Esophagus squamous epithelium (tissue), 5 donors: Measurements from ENCODE around the gene NPDC1. TPM values are rescaled to one million over a fixed set of nuclear protein-coding genes. Genes with fewer than 3 reads are reported as not detected.

ENCODE experiments used
- DNase-seq: peaks from one replicate; lab custom pipeline; 2025; lab: John Stamatoyannopoulos, UW
- H3K27ac ChIP-seq, 4 donors: fragments of 200-600 bp; sonication (generic); one replicate each; pipeline ENCODE4 v1.5.1; 2016 to 2019; ENCODE audit warnings: mild to moderate bottlenecking in 1 of 4
- H3K27me3 ChIP-seq, 4 donors: fragments of 200-600 bp; sonication (generic); 1 replicate in 3 of 4; 2 replicates in 1 of 4; pipeline versions ENCODE4 v1.5.1 to v1.6.0; 2017 to 2021; ENCODE audit warnings: antibody characterized with exemption in 1 of 4
- H3K36me3 ChIP-seq, 3 donors: fragments of 200-600 bp; sonication (generic); one replicate each; pipeline ENCODE4 v1.5.1; 2016 to 2019
- H3K4me1 ChIP-seq, 3 donors: fragments of 200-600 bp; sonication (generic); one replicate each; pipeline ENCODE4 v1.5.1; 2017 to 2019
- H3K4me3 ChIP-seq, 4 donors: fragments of 200-600 bp; sonication (generic); 1 replicate in 3 of 4; 2 replicates in 1 of 4; pipeline ENCODE4 v1.5.1; 2016 to 2019; ENCODE audit warnings: mild to moderate bottlenecking in 2 of 4, moderate library complexity in 1 of 4
- H3K9me3 ChIP-seq, 3 donors: fragments of 200-600 bp; sonication (generic); one replicate each; pipeline ENCODE4 v1.5.1; 2016 to 2019
- POLR2A ChIP-seq, 4 donors: fragments of 450-650 bp; IDR thresholded peaks; one replicate each; pipeline ENCODE4 v1.6.1; 2017; ENCODE audit warnings: antibody characterized with exemption in 4 of 4, mild to moderate bottlenecking in 4 of 4, moderate library complexity in 3 of 4
- WGBS, 2 donors: methylation state at CpG; one replicate each; pipeline ENCODE4 v1.1.5; 2018; 5-methylcytosine and 5-hydroxymethylcytosine counted together
- intact Hi-C: fragments of 100-400 bp; cut with DNase I; formaldehyde crosslinking; loops from one replicate; pipeline ENCODE4 v1.15.0; 2022
- total RNA-seq, 4 donors: library from RNA; depleted of rRNA; stranded (reverse); fragments of >200 nt; gene quantifications; one replicate each; pipeline ENCODE4 v1.1.0, GENCODE V29; 2016
- TF ChIP-seq, protein P1 (sequence below), 6 experiments: fragments of 450-650 bp in 4 of 6; fragments of 200-600 bp in 2 of 6; sonication (generic) in 2 of 6; IDR thresholded peaks; one replicate each; pipeline ENCODE4 v1.5.1; 2016 to 2019; ENCODE audit warnings: antibody characterized with exemption in 6 of 6, mild to moderate bottlenecking in 4 of 6, moderate library complexity in 4 of 6
- donor health status: DM: yes; HTN: yes; CAD: no.

NPDC1 gene
- total RNA-seq, 4 donors from 2014 or later, result 11.9 to 45.2 (median 20.3) TPM

DNA sequence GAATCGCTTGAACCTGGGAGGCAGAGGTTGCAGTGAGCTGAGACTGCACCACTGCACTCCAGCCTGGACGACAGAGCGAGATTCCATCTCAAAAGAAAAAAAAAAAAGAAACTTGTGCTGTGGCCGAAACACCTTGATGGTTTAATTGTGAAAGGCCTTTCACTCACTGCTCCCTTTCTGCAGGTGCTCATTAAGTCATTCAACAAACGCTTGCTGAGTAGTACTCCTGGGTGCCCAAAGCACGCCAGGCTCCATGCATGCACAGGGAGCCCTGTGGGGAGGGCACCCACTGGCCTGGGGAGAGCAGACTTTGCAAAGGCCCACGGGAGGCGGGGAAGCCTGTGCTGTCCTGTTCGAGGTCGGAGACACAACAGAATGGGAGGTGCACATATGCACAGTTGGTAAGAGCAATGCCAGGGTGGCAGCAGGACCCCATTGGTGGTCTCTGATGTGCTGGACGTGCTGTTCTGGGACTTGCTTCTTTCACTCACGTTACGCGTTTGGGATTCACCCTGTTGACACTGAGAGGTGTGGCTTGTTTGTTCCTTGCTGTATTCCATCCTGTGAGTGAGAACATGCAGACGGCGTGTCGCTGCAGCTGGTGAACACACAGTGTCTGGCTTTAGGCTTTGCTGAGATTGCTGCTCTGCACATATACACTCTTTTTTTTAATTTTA, 10.9 kb upstream of the NPDC1 start:
- Histone ChIP-seq H3K36me3 (no peaks in the 10 kb centered on the region), H3K4me3 (no peak overlapping the region), H3K27me3 (peaks cover 0 to 39% (median 2%) of the 10 kb centered on the region in 4 donors), H3K9me3 (no peaks in the 10 kb centered on the region), H3K27ac (no peak overlapping the region), H3K4me1 (peaks cover 29 to 55% (median 35%) of the 10 kb centered on the region in 3 donors)
- intact Hi-C loops, result no loop called here
- 59 to 64% methylated on average over 15 to 17 of the region's 17 CpGs for whole genome bisulfite sequencing, 2 donors
- DNase-seq, result no peak
- no peak for TF ChIP-seq POLR2A (IDR thresholded peaks at IDR 0.05)
- TF ChIP-seq, protein P1, sequence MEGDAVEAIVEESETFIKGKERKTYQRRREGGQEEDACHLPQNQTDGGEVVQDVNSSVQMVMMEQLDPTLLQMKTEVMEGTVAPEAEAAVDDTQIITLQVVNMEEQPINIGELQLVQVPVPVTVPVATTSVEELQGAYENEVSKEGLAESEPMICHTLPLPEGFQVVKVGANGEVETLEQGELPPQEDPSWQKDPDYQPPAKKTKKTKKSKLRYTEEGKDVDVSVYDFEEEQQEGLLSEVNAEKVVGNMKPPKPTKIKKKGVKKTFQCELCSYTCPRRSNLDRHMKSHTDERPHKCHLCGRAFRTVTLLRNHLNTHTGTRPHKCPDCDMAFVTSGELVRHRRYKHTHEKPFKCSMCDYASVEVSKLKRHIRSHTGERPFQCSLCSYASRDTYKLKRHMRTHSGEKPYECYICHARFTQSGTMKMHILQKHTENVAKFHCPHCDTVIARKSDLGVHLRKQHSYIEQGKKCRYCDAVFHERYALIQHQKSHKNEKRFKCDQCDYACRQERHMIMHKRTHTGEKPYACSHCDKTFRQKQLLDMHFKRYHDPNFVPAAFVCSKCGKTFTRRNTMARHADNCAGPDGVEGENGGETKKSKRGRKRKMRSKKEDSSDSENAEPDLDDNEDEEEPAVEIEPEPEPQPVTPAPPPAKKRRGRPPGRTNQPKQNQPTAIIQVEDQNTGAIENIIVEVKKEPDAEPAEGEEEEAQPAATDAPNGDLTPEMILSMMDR (IDR thresholded peaks at IDR 0.05), result no peak

DNA sequence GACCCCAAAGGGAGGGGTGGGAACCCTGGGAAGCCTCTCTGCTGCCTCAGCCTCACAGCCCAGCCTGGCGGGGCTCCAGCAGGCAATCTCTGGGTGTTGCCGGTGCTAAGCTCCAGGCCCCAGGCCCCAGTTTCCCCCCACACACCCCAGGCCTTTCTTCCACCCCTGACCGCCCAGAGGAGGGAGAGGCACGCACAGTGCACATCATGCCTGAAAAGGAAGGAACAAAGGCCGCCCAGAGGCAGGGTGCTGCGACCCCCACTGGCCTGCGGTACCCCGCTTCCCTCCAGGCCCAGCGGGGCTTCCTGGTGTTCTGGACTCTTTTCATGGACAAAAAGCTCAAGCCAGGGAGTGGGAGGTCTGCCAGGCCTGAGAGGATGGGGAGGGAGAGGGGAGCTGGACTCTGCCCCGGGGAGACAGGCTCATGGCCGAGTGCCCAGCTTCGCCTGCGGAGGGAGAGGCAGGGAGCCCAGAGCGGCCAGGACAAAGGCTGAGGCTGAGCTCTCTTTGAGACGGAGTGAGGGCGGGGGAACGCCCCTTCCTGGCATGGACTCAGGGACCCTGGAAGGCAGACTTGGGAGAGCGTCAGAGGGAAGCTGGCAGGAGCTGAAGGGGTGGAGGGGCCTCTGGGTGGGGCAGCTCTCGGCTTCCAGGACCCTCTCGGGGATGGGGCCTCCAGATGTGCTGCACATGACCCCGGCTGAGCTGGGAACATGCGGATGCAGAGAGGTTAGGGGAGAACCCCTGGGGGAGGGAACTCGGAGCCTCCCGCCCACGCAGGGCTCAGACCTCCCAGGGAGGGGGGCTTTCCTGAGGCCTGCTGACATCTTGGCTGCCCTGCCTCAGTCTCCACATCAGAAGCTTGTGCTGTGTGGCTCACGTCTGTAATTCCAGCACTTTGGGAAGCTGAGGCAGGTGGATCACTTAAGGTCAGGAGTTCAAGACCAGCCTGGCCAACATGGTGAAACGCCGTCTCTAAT, 9.7 kb upstream of the NPDC1 start:
- TF ChIP-seq, protein P1 (IDR thresholded peaks at IDR 0.05), result no peak
- TF ChIP-seq POLR2A (IDR thresholded peaks at IDR 0.05), result no peak
- H3K27ac ChIP-seq, result peak overlapping the region; percentile 11 to 63 (median 52)
- H3K9me3 ChIP-seq, result no peaks in the 10 kb centered on the region
- WGBS, 2 donors, result 13 to 22% methylated on average over 3 to 12 of the region's 28 CpGs
- intact Hi-C loops, result no loop called here
- peak overlapping the region in 1 of 4 donors; percentile 6 for H3K4me3 ChIP-seq
- no peaks in the 10 kb centered on the region for H3K36me3 ChIP-seq
- no peak for DNase-seq
- peaks cover 29 to 55% (median 35%) of the 10 kb centered on the region in 3 donors for H3K4me1 ChIP-seq
- peaks cover 0 to 51% (median 2%) of the 10 kb centered on the region in 4 donors for H3K27me3 ChIP-seq

DNA sequence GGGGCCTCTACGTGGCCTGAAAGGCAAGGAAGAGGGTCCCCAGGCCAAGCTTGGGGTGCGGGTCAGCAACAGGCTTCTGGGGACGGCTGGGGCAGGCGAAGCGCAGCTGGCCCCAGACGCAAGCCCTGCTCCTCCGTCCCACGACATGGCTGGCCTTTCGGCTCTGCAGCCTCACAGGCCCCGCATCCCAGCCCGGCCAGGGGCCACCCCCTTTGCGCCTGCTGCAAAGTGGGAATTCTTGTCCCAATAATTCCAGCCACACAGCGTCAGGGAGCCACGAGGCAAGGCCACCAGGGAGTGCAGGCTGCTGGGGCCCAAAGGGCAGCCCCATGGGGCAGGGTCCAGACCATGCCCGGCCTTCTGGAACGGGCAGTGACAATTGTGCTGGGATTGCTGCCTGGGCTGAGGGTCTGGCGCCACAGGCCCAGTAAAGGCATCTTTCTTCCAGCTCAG, 9.0 kb upstream of the NPDC1 start:
- Histone ChIP-seq H3K36me3 (no peaks in the 10 kb centered on the region), H3K27ac (peak overlapping the region; percentile 11 to 63 (median 52)), H3K9me3 (no peaks in the 10 kb centered on the region), H3K4me3 (peak overlapping the region in 1 of 4 donors; percentile 70), H3K4me1 (peaks cover 29 to 55% (median 35%) of the 10 kb centered on the region in 3 donors), H3K27me3 (peaks cover 0 to 58% (median 2%) of the 10 kb centered on the region in 4 donors)
- no peak for DNase-seq
- intact Hi-C loops, result no loop called here
- TF ChIP-seq POLR2A (IDR thresholded peaks at IDR 0.05), result no peak
- TF ChIP-seq, protein P1 (IDR thresholded peaks at IDR 0.05), result no peak
- WGBS, 2 donors, result 40 to 70% methylated on average over 1 to 2 of the region's 17 CpGs

DNA sequence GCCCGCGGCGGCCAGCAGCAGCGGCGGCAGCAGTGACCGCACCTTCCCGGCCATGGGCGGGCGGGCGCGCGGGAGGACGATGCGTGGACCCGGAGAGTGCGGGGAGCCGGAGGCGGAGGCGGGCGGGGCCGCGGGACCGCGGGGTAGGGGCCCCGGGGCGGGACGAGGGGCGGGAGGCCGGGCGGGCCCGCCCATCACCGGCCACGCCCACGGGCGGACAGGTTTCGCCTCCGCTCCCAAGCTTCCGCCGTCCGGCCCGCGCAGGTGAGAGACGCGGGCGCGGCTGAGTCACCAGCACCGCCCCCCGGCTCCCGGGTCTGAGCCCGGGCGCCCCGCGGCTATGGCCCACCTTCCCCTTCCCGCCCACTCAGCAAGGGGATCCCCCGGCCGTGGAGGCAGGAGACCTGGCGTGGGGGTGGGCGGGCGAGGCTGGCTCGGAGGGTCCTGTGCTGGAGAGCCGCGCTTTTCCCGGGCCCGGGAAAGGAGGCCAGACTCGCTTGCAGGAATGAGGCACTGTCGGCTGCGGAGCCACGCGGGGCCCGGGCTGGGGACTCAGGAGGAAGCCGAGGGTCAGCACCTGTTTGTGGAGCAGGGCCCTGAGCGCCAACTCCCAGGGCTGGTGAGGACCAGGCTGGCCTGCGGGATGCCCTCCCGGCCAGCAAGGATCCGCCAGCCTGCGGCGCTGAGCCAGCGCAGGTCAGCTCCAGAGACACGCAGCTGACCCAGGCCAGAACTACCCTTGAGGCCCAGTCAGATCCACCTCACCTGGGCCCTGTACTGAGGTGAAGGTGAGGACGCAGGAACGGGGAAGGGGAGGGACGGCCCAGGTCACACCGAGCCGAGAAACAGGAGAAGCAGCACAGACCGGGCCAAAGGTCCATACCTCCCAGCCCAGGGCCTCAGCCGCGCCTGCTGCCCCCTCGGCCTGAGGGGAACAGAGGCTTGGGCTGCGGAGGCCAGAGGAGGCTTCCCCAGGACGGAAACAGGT, 8.3 kb upstream of the NPDC1 start, which contains the start of gene ENTPD2:
TSS of gene ENTPD2 (minus strand) at position 118 of the 988 bp plus-strand sequence. CDS start at position 54, 64 bp downstream.
- intact Hi-C loops, result no loop called here

More for the DNA sequence above, 8.3 kb upstream of the NPDC1 start, which contains the start of gene ENTPD2:
- no peaks in the 10 kb centered on the region for H3K36me3 ChIP-seq
- peaks cover 29 to 61% (median 35%) of the 10 kb centered on the region in 3 donors for H3K4me1 ChIP-seq
- no peak for DNase-seq
- peak within 1 kb of the TSS; percentile 17 to 63 (median 52) for H3K27ac ChIP-seq
- H3K4me3 ChIP-seq, result peak within 1 kb of the TSS; percentile 41 to 70 (median 51)
- TF ChIP-seq POLR2A (IDR thresholded peaks at IDR 0.05), result peak in 1 of 4 donors; percentile 22
- TF ChIP-seq, protein P1 (IDR thresholded peaks at IDR 0.05), result no peak
- H3K9me3 ChIP-seq, result no peaks in the 10 kb centered on the region
- H3K27me3 ChIP-seq, result peaks cover 0 to 65% (median 7%) of the 10 kb centered on the region in 4 donors
- WGBS, 2 donors, result 0% methylated on average over 1 of the region's 90 CpGs; no CpG with 5 or more reads in 1 of the 2 donors
